ENCODE measurements around the gene MAP3K5. TPM values are rescaled to one million over a fixed set of nuclear protein-coding genes. Genes with fewer than 3 reads are reported as not detected.

Gene MAP3K5
- total RNA-seq, 1 experiment from 2014 or later, result 15.8 TPM

DNA sequence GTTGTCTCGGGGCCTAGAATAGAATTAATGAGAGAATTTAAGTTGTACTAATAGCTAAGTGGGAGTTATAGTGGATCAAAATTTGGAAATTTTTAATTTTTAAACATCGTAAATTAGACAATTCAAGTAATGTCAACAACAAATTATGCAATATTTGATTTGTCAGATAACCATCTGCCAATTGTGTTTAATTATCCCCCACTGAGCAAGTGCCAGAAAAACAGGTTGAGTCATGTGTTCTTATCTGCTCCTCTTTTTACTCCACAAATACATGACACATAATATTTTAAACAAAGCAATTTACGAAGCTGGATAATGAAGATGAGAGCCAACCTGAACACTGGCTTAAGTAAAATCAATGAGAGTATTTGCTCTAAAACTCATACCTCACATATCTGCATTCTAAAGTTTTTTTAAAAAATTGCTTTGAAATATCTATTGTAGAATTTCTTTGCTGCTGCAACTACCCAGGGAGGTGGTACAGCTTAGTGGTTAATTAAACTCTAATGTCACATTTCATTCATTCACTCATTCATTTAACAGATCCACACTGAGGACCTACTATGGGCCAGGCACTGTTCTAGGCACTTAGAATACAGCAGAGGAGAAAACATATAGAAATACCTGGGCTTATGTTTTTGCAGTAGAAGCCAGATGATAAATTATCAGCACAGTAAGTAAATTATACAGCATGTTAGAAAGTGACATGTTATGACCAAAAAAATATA is 184.9 kb downstream of the MAP3K5 start:
- Mint-ChIP-seq H3K27ac (ENCODE audit: unreplicated experiment) (peak overlapping the region; percentile 82), H3K36me3 (ENCODE audit: insufficient read depth, unreplicated experiment) (peaks cover 34% of the 10 kb centered on the region), H3K9me3 (ENCODE audit: low read depth, unreplicated experiment) (no peaks in the 10 kb centered on the region), H3K27me3 (ENCODE audit: unreplicated experiment) (no peaks in the 10 kb centered on the region), H3K4me3 (ENCODE audit: low read depth, unreplicated experiment) (no peak overlapping the region), H3K4me1 (ENCODE audit: low read depth, unreplicated experiment) (peaks cover 37% of the 10 kb centered on the region)
- intact Hi-C loops (cut with micrococcal nuclease; ENCODE audit: unreplicated experiment), result loop anchor here (5.0 kb wide), 1 partner anchor 35 kb away; no protein-coding TSS in a partner anchor
- TF ChIP-seq, protein P1, sequence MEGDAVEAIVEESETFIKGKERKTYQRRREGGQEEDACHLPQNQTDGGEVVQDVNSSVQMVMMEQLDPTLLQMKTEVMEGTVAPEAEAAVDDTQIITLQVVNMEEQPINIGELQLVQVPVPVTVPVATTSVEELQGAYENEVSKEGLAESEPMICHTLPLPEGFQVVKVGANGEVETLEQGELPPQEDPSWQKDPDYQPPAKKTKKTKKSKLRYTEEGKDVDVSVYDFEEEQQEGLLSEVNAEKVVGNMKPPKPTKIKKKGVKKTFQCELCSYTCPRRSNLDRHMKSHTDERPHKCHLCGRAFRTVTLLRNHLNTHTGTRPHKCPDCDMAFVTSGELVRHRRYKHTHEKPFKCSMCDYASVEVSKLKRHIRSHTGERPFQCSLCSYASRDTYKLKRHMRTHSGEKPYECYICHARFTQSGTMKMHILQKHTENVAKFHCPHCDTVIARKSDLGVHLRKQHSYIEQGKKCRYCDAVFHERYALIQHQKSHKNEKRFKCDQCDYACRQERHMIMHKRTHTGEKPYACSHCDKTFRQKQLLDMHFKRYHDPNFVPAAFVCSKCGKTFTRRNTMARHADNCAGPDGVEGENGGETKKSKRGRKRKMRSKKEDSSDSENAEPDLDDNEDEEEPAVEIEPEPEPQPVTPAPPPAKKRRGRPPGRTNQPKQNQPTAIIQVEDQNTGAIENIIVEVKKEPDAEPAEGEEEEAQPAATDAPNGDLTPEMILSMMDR (IDR thresholded peaks at IDR 0.05; ENCODE audit: unreplicated experiment), result no peak
- DNase-seq, result no peak
- no TSS peak for BruUV-seq (replicated peaks)
- CTCF ChIA-PET, result interaction anchor here (1.0 kb wide), 1 partner anchor 185 kb away, joined by 4 read pairs; the partner anchor contains the start of gene MAP3K5

DNA sequence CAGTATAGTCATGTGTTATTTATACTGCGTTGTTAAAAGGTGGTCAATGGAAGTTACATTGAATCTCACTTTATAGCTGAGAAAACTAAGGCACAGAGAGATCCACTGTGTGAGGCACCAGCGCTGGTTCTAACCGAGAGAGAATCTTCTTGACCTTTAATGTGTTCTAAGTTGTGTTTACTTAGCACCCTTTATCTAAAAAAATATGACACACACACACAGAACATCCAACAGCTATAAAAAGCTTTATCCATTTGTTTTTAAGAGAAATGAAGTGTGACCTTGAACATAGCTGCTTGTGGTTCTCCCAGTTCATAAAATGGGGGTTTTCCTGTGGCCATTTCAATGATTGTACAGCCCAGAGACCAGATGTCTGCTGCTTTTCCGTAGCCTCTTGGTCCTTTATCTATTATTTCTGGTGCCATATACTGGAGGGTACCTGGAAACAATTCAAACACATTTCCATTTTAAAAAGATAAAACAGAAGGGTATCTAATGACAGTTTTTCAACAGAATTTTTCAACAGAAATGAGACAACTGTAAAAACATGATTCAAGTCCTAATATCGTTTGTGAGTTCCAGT is 187.3 kb downstream of the MAP3K5 start:
- Mint-ChIP-seq H3K27ac (ENCODE audit: unreplicated experiment) (no peak overlapping the region), H3K36me3 (ENCODE audit: insufficient read depth, unreplicated experiment) (peaks cover 25% of the 10 kb centered on the region), H3K4me3 (ENCODE audit: low read depth, unreplicated experiment) (no peak overlapping the region), H3K4me1 (ENCODE audit: low read depth, unreplicated experiment) (peaks cover 28% of the 10 kb centered on the region), H3K9me3 (ENCODE audit: low read depth, unreplicated experiment) (no peaks in the 10 kb centered on the region), H3K27me3 (ENCODE audit: unreplicated experiment) (no peaks in the 10 kb centered on the region)
- intact Hi-C loops (cut with micrococcal nuclease; ENCODE audit: unreplicated experiment), result loop anchor here (5.0 kb wide), 1 partner anchor 37 kb away; no protein-coding TSS in a partner anchor
- no peak for DNase-seq
- TF ChIP-seq, protein P1 (IDR thresholded peaks at IDR 0.05; ENCODE audit: unreplicated experiment), result no peak
- no TSS peak for BruUV-seq (replicated peaks)
- CTCF ChIA-PET, result no interaction called here

- no peaks in the 10 kb centered on the region for H3K9me3 Mint-ChIP-seq (ENCODE audit: low read depth, unreplicated experiment)
- H3K27me3 Mint-ChIP-seq (ENCODE audit: unreplicated experiment), result no peaks in the 10 kb centered on the region
- peaks cover 24% of the 10 kb centered on the region for H3K4me1 Mint-ChIP-seq (ENCODE audit: low read depth, unreplicated experiment)
- TF ChIP-seq, protein P1 (IDR thresholded peaks at IDR 0.05; ENCODE audit: unreplicated experiment), result no peak
- peaks cover 24% of the 10 kb centered on the region for H3K36me3 Mint-ChIP-seq (ENCODE audit: insufficient read depth, unreplicated experiment)
- CTCF ChIA-PET, result no interaction called here
- intact Hi-C loops (cut with micrococcal nuclease; ENCODE audit: unreplicated experiment), result no loop called here
- BruUV-seq (replicated peaks), result no TSS peak
- no peak for DNase-seq
- H3K4me3 Mint-ChIP-seq (ENCODE audit: low read depth, unreplicated experiment), result no peak overlapping the region
- no peak overlapping the region for H3K27ac Mint-ChIP-seq (ENCODE audit: unreplicated experiment)
Observed at GRCh38 chr6:136604328-136604825, 187.9 kb downstream of the MAP3K5 start.

GRCh38 chr6:136600818-136601217 is 191.5 kb downstream of the MAP3K5 start:
- Mint-ChIP-seq H3K4me1 (ENCODE audit: low read depth, unreplicated experiment) (no peaks in the 10 kb centered on the region), H3K4me3 (ENCODE audit: low read depth, unreplicated experiment) (no peak overlapping the region), H3K9me3 (ENCODE audit: low read depth, unreplicated experiment) (no peaks in the 10 kb centered on the region), H3K27me3 (ENCODE audit: unreplicated experiment) (no peaks in the 10 kb centered on the region), H3K27ac (ENCODE audit: unreplicated experiment) (no peak overlapping the region), H3K36me3 (ENCODE audit: insufficient read depth, unreplicated experiment) (peaks cover 10% of the 10 kb centered on the region)
- no peak for DNase-seq
- TF ChIP-seq, protein P1 (IDR thresholded peaks at IDR 0.05; ENCODE audit: unreplicated experiment), result no peak
- intact Hi-C loops (cut with micrococcal nuclease; ENCODE audit: unreplicated experiment), result no loop called here
- no TSS peak for BruUV-seq (replicated peaks)
- CTCF ChIA-PET, result no interaction called here
